ENCODE measurements around the gene PTTG1IP2.
"Not testable (repeated sequence)": the region's sequence is repeated elsewhere in the genome, so short reads cannot be mapped to it uniquely, and the experiment has no call there.

Gene PTTG1IP2

DNA sequence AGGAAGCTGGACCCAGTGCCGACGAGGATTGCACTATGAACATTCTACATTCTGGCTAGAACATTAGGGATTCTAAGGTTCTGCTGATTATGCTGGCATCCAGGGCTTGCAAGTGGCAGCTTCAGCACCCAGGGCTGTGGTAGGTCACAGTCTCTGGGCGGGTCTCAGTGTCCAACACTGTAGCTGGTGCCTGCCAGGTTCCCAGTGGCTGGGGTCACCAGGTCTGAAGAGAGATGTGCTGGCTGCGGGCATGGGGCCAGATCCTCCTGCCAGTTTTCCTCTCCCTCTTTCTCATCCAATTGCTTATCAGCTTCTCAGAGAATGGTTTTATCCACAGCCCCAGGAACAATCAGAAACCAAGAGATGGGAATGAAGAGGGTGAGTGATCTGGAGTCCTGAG, at the start of gene PTTG1IP2:
Gene PTTG1IP2, plus strand, starts transcription at position 86 of the 400 bp plus-strand sequence. Its CDS starts 148 bp downstream, at position 234.
- no peak for DNase-seq (ENCODE audit: low read depth in 2 of 2)

DNA sequence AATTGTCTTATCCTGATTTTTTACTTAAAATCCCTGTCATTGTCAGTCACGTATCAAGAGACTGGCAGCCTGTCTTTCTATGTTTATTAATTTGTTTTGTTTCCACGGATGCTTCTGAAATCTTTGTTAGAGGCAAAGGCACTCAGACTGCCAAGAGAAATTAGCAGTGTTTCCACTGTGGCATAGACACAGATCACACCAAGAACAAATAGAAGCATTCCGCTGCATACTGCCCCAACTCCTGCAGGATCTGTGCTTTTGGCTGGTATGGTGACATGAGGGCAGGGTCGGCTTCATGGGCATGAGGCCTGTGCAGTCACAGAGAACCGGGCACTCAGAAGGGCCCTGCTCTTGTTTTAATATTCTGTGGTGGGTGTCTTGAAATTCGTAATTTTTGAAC, 47.8 kb upstream of the PTTG1IP2 start:
- DNase-seq (ENCODE audit: low read depth in 2 of 2), result no peak

- DNase-seq (ENCODE audit: low read depth in 2 of 2), result no peak
Observed at GRCh38 chr7:90424720-90425119, 44.7 kb upstream of the PTTG1IP2 start.

- no peak for DNase-seq (ENCODE audit: low read depth in 2 of 2)
Observed at GRCh38 chr7:90425376-90425775, 44.1 kb upstream of the PTTG1IP2 start.

DNA sequence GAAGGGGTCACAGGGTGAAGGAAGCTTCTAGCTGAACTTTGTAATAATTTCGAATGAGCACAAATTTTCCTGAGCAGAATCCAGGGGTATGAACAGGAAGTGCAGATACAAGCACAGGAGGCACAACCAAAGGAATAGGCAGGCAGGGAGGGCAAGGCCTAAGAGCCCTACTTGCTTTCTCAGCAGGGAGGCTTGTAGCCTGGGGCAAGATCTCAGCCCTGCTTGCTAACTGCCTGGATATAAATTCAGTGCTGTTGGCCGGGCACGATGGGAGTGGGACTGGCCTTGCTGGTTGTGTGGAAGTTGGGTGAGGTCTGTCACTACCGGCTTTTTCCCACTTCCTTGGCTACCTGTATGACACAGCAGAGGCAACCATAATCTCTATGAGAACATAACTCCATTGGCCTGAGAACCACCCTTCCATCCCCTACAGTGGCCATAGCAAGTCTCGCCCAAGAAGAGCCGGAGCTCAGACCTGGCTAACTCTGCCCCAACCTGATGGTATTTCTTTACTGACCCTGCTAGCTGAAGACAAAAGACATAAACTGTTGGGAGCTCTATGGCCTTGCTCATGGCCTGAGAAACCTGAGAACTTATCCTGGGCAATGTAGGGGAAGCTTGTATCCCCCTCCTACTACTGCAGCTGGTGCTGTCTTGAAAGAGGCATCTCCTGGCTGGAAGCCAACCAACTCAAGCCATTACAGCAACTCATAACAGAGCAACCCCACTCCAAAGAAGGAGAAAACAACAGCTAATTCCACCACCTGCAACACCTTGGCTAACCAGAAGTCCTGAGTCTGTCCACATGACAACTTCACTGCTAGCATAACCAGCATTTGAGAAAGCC, 38.6 kb upstream of the PTTG1IP2 start:
- no peak for DNase-seq (ENCODE audit: low read depth in 2 of 2)

DNA sequence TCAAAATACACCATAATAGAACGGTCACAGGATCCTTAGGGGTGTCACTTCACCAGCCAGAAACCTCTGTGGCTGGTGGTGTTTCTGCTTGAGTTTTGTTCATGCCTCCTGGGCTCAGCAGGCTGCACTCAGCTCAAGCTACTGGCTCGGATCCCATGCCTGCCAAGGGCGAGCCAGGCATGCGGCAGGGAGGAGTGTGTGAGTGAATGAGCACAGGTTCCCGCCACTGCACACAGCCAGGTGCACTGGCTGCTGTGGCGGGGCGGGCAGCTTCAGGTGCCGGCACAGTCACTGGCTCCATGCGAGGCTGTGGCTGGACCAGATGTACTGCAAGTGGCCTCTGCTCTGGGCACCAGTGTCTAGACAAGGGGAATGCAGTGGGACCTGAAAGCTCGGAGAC, 36.7 kb upstream of the PTTG1IP2 start:
- DNase-seq (ENCODE audit: low read depth in 2 of 2), result no peak

GRCh38 chr7:90433221-90433620, 36.2 kb upstream of the PTTG1IP2 start:
- DNase-seq (ENCODE audit: low read depth in 2 of 2), result no peak

DNA sequence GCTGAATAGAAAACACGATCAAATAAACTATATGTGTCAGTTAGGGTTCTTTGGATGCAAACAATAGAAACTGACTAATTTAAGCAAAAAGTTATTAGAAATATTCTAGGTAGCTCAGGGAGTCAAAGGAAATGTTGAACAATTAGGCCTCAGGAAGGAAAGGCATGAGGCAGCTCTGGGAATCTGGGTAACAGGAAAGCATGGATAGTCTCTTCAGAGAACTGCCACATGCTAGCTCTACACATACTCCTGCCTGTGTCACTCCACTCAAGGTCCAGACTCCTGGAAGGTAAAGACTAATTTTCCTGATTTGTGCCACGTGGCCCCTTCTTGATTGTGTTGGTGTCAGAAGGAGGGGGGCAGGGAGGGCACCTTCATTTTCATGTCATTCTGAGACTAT, 23.8 kb upstream of the PTTG1IP2 start:
- DNase-seq (ENCODE audit: low read depth in 2 of 2), result no peak

DNA sequence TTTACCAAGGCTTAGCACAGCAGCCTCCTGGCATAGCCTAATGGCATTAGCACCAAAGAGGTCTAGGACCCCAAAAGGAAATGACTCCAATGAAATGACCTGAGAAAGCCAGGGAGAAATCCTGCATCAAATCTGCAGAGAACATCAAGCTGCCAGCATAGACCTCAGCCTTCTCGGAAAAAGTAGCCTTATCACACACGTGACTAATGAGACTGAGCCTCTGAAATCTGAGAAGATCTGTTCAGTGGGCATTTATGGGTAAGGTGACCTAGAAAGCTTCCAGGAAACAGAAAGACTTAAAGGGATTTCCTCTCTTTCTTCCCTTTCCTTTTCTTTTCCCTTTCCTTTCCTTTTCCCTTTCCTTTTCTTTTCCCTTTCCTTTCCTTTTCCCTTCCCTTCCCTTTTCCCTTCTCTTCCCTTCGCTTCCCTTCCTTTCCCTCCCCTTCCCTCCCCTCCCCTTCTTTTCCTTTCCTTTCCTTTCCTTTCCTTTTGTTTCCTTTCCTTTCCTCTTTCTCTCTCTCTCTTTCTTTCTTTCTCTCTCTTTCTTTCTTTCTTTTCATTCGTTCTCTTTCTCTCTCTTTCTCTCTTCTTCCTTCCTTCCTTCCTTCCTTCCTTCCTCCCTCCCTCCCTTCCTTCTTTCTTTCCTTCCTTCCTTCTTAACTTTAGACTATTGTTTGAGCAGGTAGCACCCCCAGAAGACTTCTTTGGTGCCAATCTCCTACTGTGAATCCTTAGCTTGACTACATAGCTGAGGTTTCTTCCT, 23.1 kb upstream of the PTTG1IP2 start:
- no peak for DNase-seq (ENCODE audit: low read depth in 2 of 2)

DNA sequence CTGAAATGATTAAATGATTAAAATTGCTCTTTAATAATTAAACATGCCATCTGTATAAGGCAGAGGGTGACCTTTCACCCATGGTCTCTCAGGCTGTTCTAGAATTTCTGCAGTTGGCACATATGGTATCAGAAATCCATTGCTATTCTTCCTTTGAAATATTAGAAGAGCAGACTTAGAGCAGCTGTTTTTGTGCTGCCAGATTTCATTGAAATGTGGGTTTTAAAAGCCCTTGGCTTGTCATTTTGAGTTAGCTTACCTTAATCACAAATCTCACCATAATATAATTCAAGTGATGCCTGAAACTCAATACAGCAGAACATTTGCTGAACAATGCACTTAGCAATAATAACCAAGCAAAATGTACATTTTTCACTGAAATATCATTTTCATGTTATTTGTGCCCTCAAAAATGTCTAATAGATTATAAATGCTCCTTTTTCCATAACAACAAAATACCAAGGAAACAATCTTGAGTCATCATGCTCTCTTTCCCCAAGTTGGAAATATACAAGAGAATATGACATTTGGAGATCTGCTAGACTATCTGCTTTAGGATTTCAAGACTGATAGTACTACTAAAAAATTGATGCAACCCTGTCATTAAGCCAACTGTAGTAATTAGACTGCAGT, 16.1 kb upstream of the PTTG1IP2 start:
- DNase-seq (ENCODE audit: low read depth in 2 of 2), result no peak

GRCh38 chr7:90453931-90454330, 15.5 kb upstream of the PTTG1IP2 start:
- no peak for DNase-seq (ENCODE audit: low read depth in 2 of 2)

GRCh38 chr7:90455163-90456030, 14.0 kb upstream of the PTTG1IP2 start:
- no peak for DNase-seq (ENCODE audit: low read depth in 2 of 2)

- no peak for DNase-seq (ENCODE audit: low read depth in 2 of 2)
Observed at GRCh38 chr7:90458104-90458503, 11.3 kb upstream of the PTTG1IP2 start.

GRCh38 chr7:90459888-90460287, 9.6 kb upstream of the PTTG1IP2 start:
- no peak for DNase-seq (ENCODE audit: low read depth in 2 of 2)

DNA sequence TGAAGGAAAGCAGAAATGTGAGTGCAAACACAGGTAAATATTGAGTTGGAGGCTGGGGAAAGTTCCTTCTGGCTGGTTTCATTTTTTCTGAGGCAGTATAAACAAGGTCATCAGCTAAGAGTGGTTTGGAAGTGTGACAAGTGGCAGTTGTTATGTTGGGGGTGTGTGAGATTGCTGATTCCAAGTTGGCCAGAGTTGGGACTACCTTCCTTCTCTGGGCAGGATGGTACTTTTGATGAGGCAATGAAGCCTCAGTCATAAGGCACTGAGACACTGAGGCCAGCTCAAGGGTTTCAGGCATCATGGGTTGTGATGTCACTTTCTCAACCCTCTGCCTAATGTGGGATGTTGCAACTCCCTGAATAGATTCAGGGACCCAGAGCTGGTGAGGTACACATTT, 8.2 kb upstream of the PTTG1IP2 start:
- DNase-seq (ENCODE audit: low read depth in 2 of 2), result no peak

DNA sequence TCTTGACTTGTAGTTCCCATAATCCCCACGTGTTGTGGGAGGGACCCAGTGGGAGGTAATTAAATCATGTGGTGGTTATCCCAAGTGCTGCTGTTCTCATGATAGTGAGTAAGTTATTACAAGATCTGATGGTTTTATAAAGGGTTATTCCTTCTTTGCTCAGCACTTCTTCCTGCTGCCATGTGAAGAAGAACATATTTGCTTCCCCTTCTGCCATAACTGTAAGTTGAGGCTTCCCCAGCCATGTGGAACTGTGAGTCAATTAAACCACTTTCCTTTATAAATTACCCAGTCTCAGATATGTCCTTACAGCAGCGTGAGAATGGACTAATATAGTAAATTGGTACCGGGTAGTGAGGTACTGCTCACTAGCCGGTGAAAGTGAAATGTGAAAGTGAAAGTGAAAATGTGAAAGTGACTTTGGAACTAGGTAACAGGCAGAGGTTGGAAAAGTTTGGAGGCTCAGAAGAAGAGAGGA, 6.2 kb upstream of the PTTG1IP2 start:
- not testable (repeated sequence) for DNase-seq (ENCODE audit: low read depth in 2 of 2)

DNA sequence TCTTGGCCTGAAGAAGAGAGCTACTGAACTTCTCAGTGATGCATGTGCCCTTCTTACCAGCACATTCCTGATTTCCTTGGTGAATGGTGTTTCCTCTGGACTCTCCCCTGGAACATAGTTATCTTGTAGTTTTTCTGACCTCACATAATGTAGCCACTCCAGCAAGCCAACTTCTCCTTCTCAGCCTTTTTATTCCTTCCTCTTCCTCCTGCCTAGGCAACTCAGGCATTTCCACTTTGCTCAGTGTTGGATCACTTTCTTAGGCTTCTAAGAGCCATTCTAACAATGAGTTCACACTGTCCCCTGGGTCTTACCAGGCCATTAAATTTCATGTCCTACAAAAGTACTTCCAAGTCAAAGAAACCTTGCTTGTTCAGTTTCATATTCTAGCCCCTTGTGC, 3.6 kb upstream of the PTTG1IP2 start:
- no peak for DNase-seq (ENCODE audit: low read depth in 2 of 2)

- no peak for DNase-seq (ENCODE audit: low read depth in 2 of 2)
Observed at GRCh38 chr7:90472805-90473540, 3.5 kb downstream of the PTTG1IP2 start.

- DNase-seq (ENCODE audit: low read depth in 2 of 2), result no peak
Observed at GRCh38 chr7:90473814-90474213, 4.4 kb downstream of the PTTG1IP2 start.

GRCh38 chr7:90474284-90475210, 5.1 kb downstream of the PTTG1IP2 start:
- DNase-seq (ENCODE audit: low read depth in 2 of 2), result no peak

Data from stimulated activated CD8-positive, alpha-beta memory T cell treated with anti-CD3 and anti-CD28 coated beads, Interleukin-7, amount 100 ng/mL, for 1 hour (primary cell).